WTC11 (cell line): ENCODE results near the gene NME4. TPM values are rescaled to one million over a fixed set of nuclear protein-coding genes. Genes with fewer than 3 reads are reported as not detected.

ENCODE experiments used
- ATAC-seq: fragments of 200-7000 bp; cut with Tn5 transposase; 2 replicates; pipeline ENCODE4 v1.10.0; 2021; ENCODE audit warnings: mild to moderate bottlenecking, moderate library complexity
- CTCF ChIA-PET: fragments of 300-600 bp; sonication (Branson Sonifier 250); formaldehyde crosslinking; loops from one replicate; lab custom pipeline; 2021; ENCODE audit warnings: antibody characterized with exemption; lab: Charles Lee
- POLR2A ChIA-PET: fragments of 350-600 bp; sonication (Branson Sonifier 250); formaldehyde crosslinking; loops from one replicate; lab custom pipeline; 2021; ENCODE audit warnings: antibody characterized with exemption; lab: Charles Lee
- DNase-seq: peaks from one replicate; pipeline ENCODE4 v3.0.0; 2021; ENCODE audit warnings: low spot score
- H3K27ac Mint-ChIP-seq: 2 replicates; pipeline ENCODE4 v1.8.0; 2021; ENCODE audit warnings: mixed read lengths
- H3K27me3 Mint-ChIP-seq: 2 replicates; pipeline ENCODE4 v1.8.0; 2021; ENCODE audit warnings: low read depth, mild to moderate bottlenecking, moderate library complexity, mixed read lengths
- H3K36me3 Mint-ChIP-seq: 2 replicates; pipeline ENCODE4 v1.8.0; 2021; ENCODE audit warnings: mixed read lengths
- H3K4me1 Mint-ChIP-seq: 2 replicates; pipeline ENCODE4 v1.8.0; 2022; ENCODE audit warnings: mixed read lengths
- H3K4me3 Mint-ChIP-seq: 2 replicates; pipeline ENCODE4 v1.8.0; 2021; ENCODE audit warnings: mild to moderate bottlenecking, moderate library complexity, mixed read lengths
- H3K9me3 Mint-ChIP-seq: 2 replicates; pipeline ENCODE4 v1.8.0; 2021; ENCODE audit warnings: mixed read lengths
- CREB1 ChIP-seq: sonication (generic); formaldehyde crosslinking; IDR thresholded peaks from 2 replicates; pipeline ENCODE4 v1.8.0; 2023; ENCODE audit warnings: mild to moderate bottlenecking, missing genetic modification reagents
- CREM ChIP-seq: sonication (generic); formaldehyde crosslinking; IDR thresholded peaks from 2 replicates; pipeline ENCODE4 v1.8.1; 2022; ENCODE audit warnings: mild to moderate bottlenecking, missing genetic modification reagents, moderate library complexity
- EMX1 ChIP-seq: fragments of 250-450 bp; sonication (Bioruptor Pico); IDR thresholded peaks from 2 replicates; pipeline ENCODE4 v1.8.0; 2021; ENCODE audit warnings: mild to moderate bottlenecking
- ETV6 ChIP-seq: sonication (generic); formaldehyde crosslinking; IDR thresholded peaks from 2 replicates; pipeline ENCODE4 v1.8.1; 2022; ENCODE audit warnings: mild to moderate bottlenecking, missing genetic modification reagents
- FOXP1 ChIP-seq: sonication (generic); formaldehyde crosslinking; IDR thresholded peaks from 2 replicates; pipeline ENCODE4 v1.8.0; 2022; ENCODE audit warnings: missing genetic modification reagents, mild to moderate bottlenecking, moderate library complexity, borderline replicate concordance
- JAZF1 ChIP-seq: fragments of 250-450 bp; sonication (Bioruptor Pico); IDR thresholded peaks from 2 replicates; pipeline ENCODE4 v1.9.0; 2021; ENCODE audit warnings: moderate library complexity, mild to moderate bottlenecking, inconsistent platforms
- MAX ChIP-seq: sonication (generic); formaldehyde crosslinking; IDR thresholded peaks from 2 replicates; pipeline ENCODE4 v1.8.0; 2022; ENCODE audit warnings: mild to moderate bottlenecking, missing genetic modification reagents
- NFATC4 ChIP-seq: fragments of 250-450 bp; sonication (Bioruptor Pico); IDR thresholded peaks from 2 replicates; pipeline ENCODE4 v1.9.0; 2021; ENCODE audit warnings: mild to moderate bottlenecking
- NR3C1 ChIP-seq: sonication (generic); formaldehyde crosslinking; conservative IDR thresholded peaks from 2 replicates; pipeline ENCODE4 v1.8.1; 2023; ENCODE audit warnings: low read depth, mild to moderate bottlenecking, missing genetic modification reagents
- PRDM15 ChIP-seq: sonication (generic); formaldehyde crosslinking; IDR thresholded peaks from 2 replicates; pipeline ENCODE4 v1.8.0; 2022; ENCODE audit warnings: missing genetic modification reagents
- PRRX2 ChIP-seq: fragments of 250-450 bp; sonication (Bioruptor Pico); IDR thresholded peaks from 2 replicates; pipeline ENCODE4 v1.8.0; 2021; ENCODE audit warnings: mild to moderate bottlenecking
- SMAD4 ChIP-seq: sonication (generic); formaldehyde crosslinking; IDR thresholded peaks from 2 replicates; pipeline ENCODE4 v1.8.0; 2022; ENCODE audit warnings: mild to moderate bottlenecking, missing genetic modification reagents
- TCF7 ChIP-seq: sonication (generic); formaldehyde crosslinking; IDR thresholded peaks from 2 replicates; pipeline ENCODE4 v1.8.0; 2022; ENCODE audit warnings: mild to moderate bottlenecking, low read depth, missing genetic modification reagents, moderate library complexity
- ZNF219 ChIP-seq: sonication (generic); formaldehyde crosslinking; IDR thresholded peaks from 2 replicates; pipeline ENCODE4 v1.8.0; 2023; ENCODE audit warnings: missing genetic modification reagents, mild to moderate bottlenecking, borderline replicate concordance
- ZNF263 ChIP-seq: sonication (generic); formaldehyde crosslinking; IDR thresholded peaks from 2 replicates; pipeline ENCODE4 v1.8.1; 2022; ENCODE audit warnings: low read depth, mild to moderate bottlenecking, moderate library complexity, missing genetic modification reagents
- total RNA-seq: library from RNA; stranded (reverse); gene quantifications from 3 replicates; pipeline ENCODE4 v1.2.3, GENCODE V29; 2021
- TF ChIP-seq, protein P1 (sequence below): fragments of 250-450 bp; sonication (Bioruptor Pico); IDR thresholded peaks from 2 replicates; pipeline ENCODE4 v1.9.0; 2021; ENCODE audit warnings: mild to moderate bottlenecking
- TF ChIP-seq, protein P2 (sequence below): sonication (generic); formaldehyde crosslinking; conservative IDR thresholded peaks from 2 replicates; pipeline ENCODE4 v1.8.1; 2023; ENCODE audit warnings: mild to moderate bottlenecking, low read depth, missing genetic modification reagents, moderate library complexity
- TF ChIP-seq, protein P3 (sequence below): sonication (generic); formaldehyde crosslinking; IDR thresholded peaks from 2 replicates; pipeline ENCODE4 v1.8.1; 2023; ENCODE audit warnings: mild to moderate bottlenecking, missing genetic modification reagents, moderate library complexity
- TF ChIP-seq, protein P4 (sequence below): sonication (generic); formaldehyde crosslinking; IDR thresholded peaks from 2 replicates; pipeline ENCODE4 v1.8.1; 2022; ENCODE audit warnings: mild to moderate bottlenecking, moderate library complexity, missing genetic modification reagents
- TF ChIP-seq, protein P5 (sequence below): fragments of 250-450 bp; sonication (Bioruptor Pico); conservative IDR thresholded peaks from 2 replicates; pipeline ENCODE4 v1.9.0; 2021; ENCODE audit warnings: mild to moderate bottlenecking

The NME4 gene
- total RNA-seq, 1 experiment from 2014 or later, result 467 TPM

DNA sequence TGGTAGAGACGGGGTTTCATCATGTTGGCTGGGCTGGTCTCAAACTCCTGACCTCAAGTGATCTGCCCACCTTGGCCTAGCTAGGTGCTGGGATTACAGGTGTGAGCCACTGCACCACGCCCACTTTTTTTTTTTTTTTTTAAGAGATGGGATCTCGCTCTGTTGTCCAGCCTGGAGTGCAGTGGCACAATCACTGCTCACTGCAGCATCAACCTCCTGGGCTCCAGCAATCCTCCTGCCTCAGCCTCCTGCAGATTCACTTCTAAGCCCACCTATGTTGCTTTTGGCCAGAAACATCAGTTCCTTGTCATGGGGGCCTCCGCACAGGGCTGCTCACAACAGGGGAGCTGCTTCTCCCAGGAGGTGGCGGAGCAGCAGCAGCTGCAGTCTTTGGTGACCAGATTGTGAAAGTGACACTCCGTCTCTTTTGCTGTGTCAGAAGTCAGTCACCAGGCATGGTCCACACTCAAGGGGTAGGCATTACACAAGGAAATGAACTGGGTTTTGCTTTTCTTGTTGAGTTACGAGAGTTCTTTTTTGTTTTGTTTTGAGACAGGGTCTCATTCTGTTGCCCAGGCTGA is 4.5 kb upstream of the NME4 start:
- ChIA-PET CTCF (interaction anchor here (0.6 to 3.4 kb wide), 27 partner anchors 9 to 283 kb away, joined by 3 to 27 read pairs (median 5); partner anchors contain the start of genes DECR2, NHLRC4, PGAP6 and RAB11FIP3), POLR2A (no interaction called here)
- no peak overlapping the region for H3K4me3 Mint-ChIP-seq

GRCh38 chr16:396199-396598 is 800 bp upstream of the NME4 start:
- Mint-ChIP-seq H3K27me3 (peaks cover 3% of the 10 kb centered on the region; the same call in 1 of the 2 replicates), H3K27ac (peak overlapping the region; percentile 99), H3K36me3 (peaks cover 17% of the 10 kb centered on the region), H3K4me3 (peak overlapping the region; percentile 94), H3K4me1 (peaks cover 25% of the 10 kb centered on the region), H3K9me3 (peaks cover 5% of the 10 kb centered on the region)
- no peak for DNase-seq
- ATAC-seq, result no peak
- ChIA-PET POLR2A (no interaction called here), CTCF (interaction anchor here (1.0 to 1.2 kb wide), 4 partner anchors 9 to 99 kb away, joined by 3 to 6 read pairs (median 5); no protein-coding TSS in a partner anchor)
- TF ChIP-seq ZNF263, result no peak
- no peak for TF ChIP-seq NR3C1 (CRISPR knock-in tag)
- no peak for TF ChIP-seq TCF7
- TF ChIP-seq, protein P1, sequence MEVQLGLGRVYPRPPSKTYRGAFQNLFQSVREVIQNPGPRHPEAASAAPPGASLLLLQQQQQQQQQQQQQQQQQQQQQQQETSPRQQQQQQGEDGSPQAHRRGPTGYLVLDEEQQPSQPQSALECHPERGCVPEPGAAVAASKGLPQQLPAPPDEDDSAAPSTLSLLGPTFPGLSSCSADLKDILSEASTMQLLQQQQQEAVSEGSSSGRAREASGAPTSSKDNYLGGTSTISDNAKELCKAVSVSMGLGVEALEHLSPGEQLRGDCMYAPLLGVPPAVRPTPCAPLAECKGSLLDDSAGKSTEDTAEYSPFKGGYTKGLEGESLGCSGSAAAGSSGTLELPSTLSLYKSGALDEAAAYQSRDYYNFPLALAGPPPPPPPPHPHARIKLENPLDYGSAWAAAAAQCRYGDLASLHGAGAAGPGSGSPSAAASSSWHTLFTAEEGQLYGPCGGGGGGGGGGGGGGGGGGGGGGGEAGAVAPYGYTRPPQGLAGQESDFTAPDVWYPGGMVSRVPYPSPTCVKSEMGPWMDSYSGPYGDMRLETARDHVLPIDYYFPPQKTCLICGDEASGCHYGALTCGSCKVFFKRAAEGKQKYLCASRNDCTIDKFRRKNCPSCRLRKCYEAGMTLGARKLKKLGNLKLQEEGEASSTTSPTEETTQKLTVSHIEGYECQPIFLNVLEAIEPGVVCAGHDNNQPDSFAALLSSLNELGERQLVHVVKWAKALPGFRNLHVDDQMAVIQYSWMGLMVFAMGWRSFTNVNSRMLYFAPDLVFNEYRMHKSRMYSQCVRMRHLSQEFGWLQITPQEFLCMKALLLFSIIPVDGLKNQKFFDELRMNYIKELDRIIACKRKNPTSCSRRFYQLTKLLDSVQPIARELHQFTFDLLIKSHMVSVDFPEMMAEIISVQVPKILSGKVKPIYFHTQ (CRISPR knock-in tag), result no peak
- TF ChIP-seq EMX1 (CRISPR knock-in tag), result no peak
- TF ChIP-seq ZNF219 (CRISPR knock-in tag), result no peak
- TF ChIP-seq CREM, result no peak
- no peak for TF ChIP-seq MAX (CRISPR knock-in tag)
- TF ChIP-seq, protein P2, sequence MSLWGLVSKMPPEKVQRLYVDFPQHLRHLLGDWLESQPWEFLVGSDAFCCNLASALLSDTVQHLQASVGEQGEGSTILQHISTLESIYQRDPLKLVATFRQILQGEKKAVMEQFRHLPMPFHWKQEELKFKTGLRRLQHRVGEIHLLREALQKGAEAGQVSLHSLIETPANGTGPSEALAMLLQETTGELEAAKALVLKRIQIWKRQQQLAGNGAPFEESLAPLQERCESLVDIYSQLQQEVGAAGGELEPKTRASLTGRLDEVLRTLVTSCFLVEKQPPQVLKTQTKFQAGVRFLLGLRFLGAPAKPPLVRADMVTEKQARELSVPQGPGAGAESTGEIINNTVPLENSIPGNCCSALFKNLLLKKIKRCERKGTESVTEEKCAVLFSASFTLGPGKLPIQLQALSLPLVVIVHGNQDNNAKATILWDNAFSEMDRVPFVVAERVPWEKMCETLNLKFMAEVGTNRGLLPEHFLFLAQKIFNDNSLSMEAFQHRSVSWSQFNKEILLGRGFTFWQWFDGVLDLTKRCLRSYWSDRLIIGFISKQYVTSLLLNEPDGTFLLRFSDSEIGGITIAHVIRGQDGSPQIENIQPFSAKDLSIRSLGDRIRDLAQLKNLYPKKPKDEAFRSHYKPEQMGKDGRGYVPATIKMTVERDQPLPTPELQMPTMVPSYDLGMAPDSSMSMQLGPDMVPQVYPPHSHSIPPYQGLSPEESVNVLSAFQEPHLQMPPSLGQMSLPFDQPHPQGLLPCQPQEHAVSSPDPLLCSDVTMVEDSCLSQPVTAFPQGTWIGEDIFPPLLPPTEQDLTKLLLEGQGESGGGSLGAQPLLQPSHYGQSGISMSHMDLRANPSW, result no peak
- no peak for TF ChIP-seq JAZF1 (CRISPR knock-in tag)
- TF ChIP-seq, protein P3, sequence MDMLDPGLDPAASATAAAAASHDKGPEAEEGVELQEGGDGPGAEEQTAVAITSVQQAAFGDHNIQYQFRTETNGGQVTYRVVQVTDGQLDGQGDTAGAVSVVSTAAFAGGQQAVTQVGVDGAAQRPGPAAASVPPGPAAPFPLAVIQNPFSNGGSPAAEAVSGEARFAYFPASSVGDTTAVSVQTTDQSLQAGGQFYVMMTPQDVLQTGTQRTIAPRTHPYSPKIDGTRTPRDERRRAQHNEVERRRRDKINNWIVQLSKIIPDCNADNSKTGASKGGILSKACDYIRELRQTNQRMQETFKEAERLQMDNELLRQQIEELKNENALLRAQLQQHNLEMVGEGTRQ, result no peak
- TF ChIP-seq PRDM15 (CRISPR knock-in tag), result no peak
- no peak for TF ChIP-seq SMAD4

More for the DNA sequence above, 4.5 kb upstream of the NME4 start:
- no peak for DNase-seq
- TF ChIP-seq, protein P4, sequence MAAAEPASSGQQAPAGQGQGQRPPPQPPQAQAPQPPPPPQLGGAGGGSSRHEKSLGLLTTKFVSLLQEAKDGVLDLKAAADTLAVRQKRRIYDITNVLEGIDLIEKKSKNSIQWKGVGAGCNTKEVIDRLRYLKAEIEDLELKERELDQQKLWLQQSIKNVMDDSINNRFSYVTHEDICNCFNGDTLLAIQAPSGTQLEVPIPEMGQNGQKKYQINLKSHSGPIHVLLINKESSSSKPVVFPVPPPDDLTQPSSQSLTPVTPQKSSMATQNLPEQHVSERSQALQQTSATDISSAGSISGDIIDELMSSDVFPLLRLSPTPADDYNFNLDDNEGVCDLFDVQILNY, result no peak
- no peak for TF ChIP-seq PRRX2 (CRISPR knock-in tag)
- TF ChIP-seq ETV6 (CRISPR knock-in tag), result no peak
- no peak for TF ChIP-seq EMX1 (CRISPR knock-in tag)
- TF ChIP-seq NFATC4, result no peak
- TF ChIP-seq, protein P5, sequence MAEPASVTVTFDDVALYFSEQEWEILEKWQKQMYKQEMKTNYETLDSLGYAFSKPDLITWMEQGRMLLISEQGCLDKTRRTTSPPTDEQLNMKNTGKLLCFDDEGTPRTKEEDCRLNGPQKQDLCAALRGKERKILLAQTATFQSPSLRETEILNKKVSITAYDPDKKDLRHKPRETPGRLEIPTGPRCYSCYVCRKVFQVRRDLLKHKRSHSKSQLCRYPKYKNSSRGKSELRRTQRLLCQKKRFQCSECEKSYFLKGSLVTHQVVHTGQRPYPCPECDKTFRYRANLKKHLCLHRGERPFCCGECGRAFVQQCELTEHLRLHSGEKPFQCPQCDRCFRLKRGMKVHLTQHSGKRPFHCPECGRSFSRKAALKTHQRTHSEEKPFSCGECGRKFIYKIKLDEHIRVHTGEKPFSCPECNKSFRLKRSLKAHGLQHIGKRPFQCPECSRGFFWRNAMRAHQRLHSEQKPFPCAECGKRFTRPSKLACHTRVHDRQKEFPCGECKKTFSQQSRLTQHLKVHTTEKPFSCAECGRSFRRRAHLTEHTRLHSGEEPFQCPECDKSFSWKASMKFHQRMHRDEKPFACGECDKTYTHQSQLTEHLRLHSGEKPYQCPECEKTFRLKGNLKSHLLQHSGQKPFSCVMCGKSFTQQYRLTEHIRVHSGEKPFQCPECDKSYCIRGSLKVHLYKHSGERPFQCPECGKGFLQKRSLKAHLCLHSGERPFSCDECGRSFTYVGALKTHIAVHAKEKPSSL, result no peak
- no peak for TF ChIP-seq FOXP1 (CRISPR knock-in tag)
- no peak for TF ChIP-seq CREB1 (CRISPR knock-in tag)
- no peak for TF ChIP-seq NR3C1 (CRISPR knock-in tag)
- H3K9me3 Mint-ChIP-seq, result peaks cover 5% of the 10 kb centered on the region
- no peak overlapping the region for H3K27ac Mint-ChIP-seq
- H3K36me3 Mint-ChIP-seq, result peaks cover 12% of the 10 kb centered on the region
- H3K27me3 Mint-ChIP-seq, result peaks cover 3% of the 10 kb centered on the region; the same call in 1 of the 2 replicates
- peaks cover 26% of the 10 kb centered on the region for H3K4me1 Mint-ChIP-seq
- ATAC-seq, result no peak
